ENCODE results near the gene SMURF2. TPM values are rescaled to one million over a fixed set of nuclear protein-coding genes. Genes with fewer than 3 reads are reported as not detected.

The SMURF2 gene
- polyA plus RNA-seq, 1 donor from 2014 or later: 55.2 TPM

DNA sequence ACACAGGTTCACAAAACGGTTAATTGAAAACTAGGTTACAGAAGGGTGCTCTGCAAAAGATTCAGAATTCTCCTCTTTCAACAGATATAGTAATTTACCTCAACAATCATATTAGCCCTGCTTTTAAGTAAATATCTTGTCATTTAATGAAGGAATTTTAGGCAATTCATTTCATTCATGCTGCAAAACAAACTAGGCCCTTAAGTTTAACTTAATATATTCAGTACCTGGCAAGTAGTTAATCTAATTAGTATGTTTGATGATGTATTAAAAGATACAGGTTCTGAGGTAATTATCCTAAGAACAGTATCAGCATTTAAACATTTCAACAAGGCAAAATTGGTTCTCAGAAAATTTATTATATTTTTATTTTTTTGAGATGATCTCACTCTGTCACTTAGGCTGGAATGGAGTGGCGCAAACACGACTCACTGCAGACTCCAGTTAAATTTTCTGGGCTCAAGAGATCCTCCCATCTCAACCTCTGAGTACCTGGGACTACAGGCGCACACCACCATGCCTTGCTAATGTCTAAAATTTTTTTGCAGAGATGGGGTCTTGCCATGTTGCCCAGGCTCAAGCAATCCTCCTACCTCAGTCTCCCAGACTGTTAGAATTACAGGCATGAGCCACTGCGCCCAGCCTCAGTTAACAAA lies 44.9 kb downstream of the SMURF2 start:
- no peaks in the 10 kb centered on the region for H3K9me3 ChIP-seq (ENCODE audit: low read length)
- H3F3A ChIP-seq (ENCODE audit: insufficient read depth, low read length, poor library complexity, severe bottlenecking): no peaks in the 10 kb centered on the region
- peaks cover 27% of the 10 kb centered on the region for H3K79me2 ChIP-seq (replicated peaks; ENCODE audit: insufficient read depth, low read length)
- no peak overlapping the region for H3K4me2 ChIP-seq (ENCODE audit: low read length)
- H3K4me3 ChIP-seq (ENCODE audit: low read length): no peak overlapping the region
- no peaks in the 10 kb centered on the region for H4K20me1 ChIP-seq (ENCODE audit: insufficient read depth)
- H3K9me2 ChIP-seq (ENCODE audit: insufficient read depth, low read length): no peaks in the 10 kb centered on the region
- H3K27ac ChIP-seq (ENCODE audit: low read length): no peak overlapping the region
- TF ChIP-seq TAF1 (IDR thresholded peaks at IDR 0.05; ENCODE audit: low read depth): no peak
- no peak for TF ChIP-seq SMC3 (conservative IDR thresholded peaks at IDR 0.05; ENCODE audit: poor library complexity)
- H3K9ac ChIP-seq (ENCODE audit: low read length): no peak overlapping the region
- no peak overlapping the region for H2AFZ ChIP-seq (ENCODE audit: low read depth, low read length)
- H3K27me3 ChIP-seq (ENCODE audit: insufficient read depth, low read depth, low read length): no peaks in the 10 kb centered on the region
- no peaks in the 10 kb centered on the region for H3K36me3 ChIP-seq (ENCODE audit: insufficient read depth, low read length)

DNA sequence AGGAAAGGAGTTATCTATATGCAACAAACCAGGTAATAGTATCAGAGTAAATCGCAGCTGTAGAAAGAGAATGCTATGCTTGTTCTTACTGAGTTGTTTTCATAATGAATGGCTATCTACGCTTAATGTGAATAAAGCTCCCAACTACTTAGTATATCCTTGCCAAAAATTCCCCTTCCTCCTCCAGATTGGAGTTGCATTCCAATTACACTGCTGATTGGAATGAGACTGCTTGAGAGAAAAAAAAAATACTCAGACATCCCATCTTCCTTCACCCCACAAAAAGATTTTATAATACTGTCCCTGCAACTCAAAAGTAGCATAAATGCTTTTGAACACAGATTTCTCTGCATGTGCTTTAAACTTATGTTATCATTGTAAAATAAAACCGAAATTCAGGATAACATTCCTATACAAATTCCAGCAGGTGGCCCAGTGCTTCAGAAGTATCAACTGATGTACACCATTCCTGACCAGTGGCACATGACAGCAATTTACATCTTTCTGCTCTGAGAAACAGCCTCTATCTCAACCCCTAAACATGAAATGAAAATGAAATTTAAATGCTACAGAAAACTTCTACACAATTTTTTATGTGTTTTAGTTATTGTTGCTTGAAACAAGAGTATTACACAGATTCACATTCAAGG lies 47.0 kb downstream of the SMURF2 start:
- H3F3A ChIP-seq (ENCODE audit: insufficient read depth, low read length, poor library complexity, severe bottlenecking): peaks cover 6% of the 10 kb centered on the region
- no peaks in the 10 kb centered on the region for H3K27me3 ChIP-seq (ENCODE audit: insufficient read depth, low read depth, low read length)
- no peak overlapping the region for H2AFZ ChIP-seq (ENCODE audit: low read depth, low read length)
- H4K20me1 ChIP-seq (ENCODE audit: insufficient read depth): no peaks in the 10 kb centered on the region
- H3K9me3 ChIP-seq (ENCODE audit: low read length): no peaks in the 10 kb centered on the region
- no peak overlapping the region for H3K4me3 ChIP-seq (ENCODE audit: low read length)
- H3K36me3 ChIP-seq (ENCODE audit: insufficient read depth, low read length): no peaks in the 10 kb centered on the region
- no peak for TF ChIP-seq MXI1 (conservative IDR thresholded peaks at IDR 0.05; ENCODE audit: poor library complexity, severe bottlenecking)
- TF ChIP-seq EZH2 (IDR thresholded peaks at IDR 0.05; ENCODE audit: borderline replicate concordance, insufficient read depth, low read length, poor library complexity, severe bottlenecking): no peak
- TF ChIP-seq SMC3 (conservative IDR thresholded peaks at IDR 0.05; ENCODE audit: poor library complexity): no peak
- TF ChIP-seq, protein P1, sequence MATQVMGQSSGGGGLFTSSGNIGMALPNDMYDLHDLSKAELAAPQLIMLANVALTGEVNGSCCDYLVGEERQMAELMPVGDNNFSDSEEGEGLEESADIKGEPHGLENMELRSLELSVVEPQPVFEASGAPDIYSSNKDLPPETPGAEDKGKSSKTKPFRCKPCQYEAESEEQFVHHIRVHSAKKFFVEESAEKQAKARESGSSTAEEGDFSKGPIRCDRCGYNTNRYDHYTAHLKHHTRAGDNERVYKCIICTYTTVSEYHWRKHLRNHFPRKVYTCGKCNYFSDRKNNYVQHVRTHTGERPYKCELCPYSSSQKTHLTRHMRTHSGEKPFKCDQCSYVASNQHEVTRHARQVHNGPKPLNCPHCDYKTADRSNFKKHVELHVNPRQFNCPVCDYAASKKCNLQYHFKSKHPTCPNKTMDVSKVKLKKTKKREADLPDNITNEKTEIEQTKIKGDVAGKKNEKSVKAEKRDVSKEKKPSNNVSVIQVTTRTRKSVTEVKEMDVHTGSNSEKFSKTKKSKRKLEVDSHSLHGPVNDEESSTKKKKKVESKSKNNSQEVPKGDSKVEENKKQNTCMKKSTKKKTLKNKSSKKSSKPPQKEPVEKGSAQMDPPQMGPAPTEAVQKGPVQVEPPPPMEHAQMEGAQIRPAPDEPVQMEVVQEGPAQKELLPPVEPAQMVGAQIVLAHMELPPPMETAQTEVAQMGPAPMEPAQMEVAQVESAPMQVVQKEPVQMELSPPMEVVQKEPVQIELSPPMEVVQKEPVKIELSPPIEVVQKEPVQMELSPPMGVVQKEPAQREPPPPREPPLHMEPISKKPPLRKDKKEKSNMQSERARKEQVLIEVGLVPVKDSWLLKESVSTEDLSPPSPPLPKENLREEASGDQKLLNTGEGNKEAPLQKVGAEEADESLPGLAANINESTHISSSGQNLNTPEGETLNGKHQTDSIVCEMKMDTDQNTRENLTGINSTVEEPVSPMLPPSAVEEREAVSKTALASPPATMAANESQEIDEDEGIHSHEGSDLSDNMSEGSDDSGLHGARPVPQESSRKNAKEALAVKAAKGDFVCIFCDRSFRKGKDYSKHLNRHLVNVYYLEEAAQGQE (IDR thresholded peaks at IDR 0.05; ENCODE audit: borderline replicate concordance): no peak
- TF ChIP-seq POLR2AphosphoS5 (IDR thresholded peaks at IDR 0.05): no peak
- TF ChIP-seq TAF1 (IDR thresholded peaks at IDR 0.05; ENCODE audit: low read depth): no peak
- H3K27ac ChIP-seq (ENCODE audit: low read length): peak overlapping the region; percentile 69
- H3K9me2 ChIP-seq (ENCODE audit: insufficient read depth, low read length): no peaks in the 10 kb centered on the region
- H3K79me2 ChIP-seq (replicated peaks; ENCODE audit: insufficient read depth, low read length): peaks cover 34% of the 10 kb centered on the region
- H3K9ac ChIP-seq (ENCODE audit: low read length): no peak overlapping the region
- no peak overlapping the region for H3K4me2 ChIP-seq (ENCODE audit: low read length)

DNA sequence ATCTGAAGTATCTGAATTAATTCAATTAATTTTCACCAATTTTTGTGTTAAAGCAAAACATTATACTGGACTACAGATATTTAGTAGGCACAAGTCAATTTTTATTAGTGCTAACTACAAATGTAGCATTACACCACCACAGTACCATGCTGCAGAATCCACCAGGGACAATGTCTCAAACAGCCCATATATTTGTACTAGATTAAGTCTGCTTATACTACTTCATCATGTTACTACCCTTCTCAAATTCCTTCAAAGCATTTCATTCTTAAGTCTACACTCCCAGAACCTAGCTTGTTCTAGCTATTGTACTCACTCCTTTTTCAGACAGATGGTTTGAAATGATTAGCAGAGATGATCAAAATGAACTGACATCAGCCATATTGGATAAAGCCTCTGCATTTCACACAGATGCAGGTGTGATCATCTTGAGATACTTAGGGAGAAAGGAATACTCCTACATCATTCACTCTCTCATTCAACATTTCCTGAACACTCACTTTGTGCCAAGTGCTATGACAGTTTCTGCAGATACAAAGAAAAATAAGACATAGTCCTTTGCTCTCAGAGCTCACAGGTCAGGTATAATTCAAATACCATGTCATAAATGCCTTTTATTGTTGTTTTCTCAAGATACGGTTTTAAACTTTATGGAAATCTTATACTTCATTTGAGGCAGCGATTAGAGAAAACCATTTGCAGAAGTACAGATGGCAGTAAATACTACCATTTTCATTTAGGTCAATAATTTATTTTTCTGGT lies 47.7 kb downstream of the SMURF2 start:
- H2AFZ ChIP-seq (ENCODE audit: low read depth, low read length): no peak overlapping the region
- H3K4me3 ChIP-seq (ENCODE audit: low read length): peak overlapping the region; percentile 2
- no peaks in the 10 kb centered on the region for H3K36me3 ChIP-seq (ENCODE audit: insufficient read depth, low read length)
- H3K27me3 ChIP-seq (ENCODE audit: insufficient read depth, low read depth, low read length): no peaks in the 10 kb centered on the region
- H4K20me1 ChIP-seq (ENCODE audit: insufficient read depth): no peaks in the 10 kb centered on the region
- peaks cover 35% of the 10 kb centered on the region for H3K79me2 ChIP-seq (replicated peaks; ENCODE audit: insufficient read depth, low read length)
- no peaks in the 10 kb centered on the region for H3K9me3 ChIP-seq (ENCODE audit: low read length)
- no peaks in the 10 kb centered on the region for H3K9me2 ChIP-seq (ENCODE audit: insufficient read depth, low read length)
- no peak overlapping the region for H3K4me2 ChIP-seq (ENCODE audit: low read length)
- peak overlapping the region; percentile 69 for H3K27ac ChIP-seq (ENCODE audit: low read length)
- peak overlapping the region; percentile 8 for H3K9ac ChIP-seq (ENCODE audit: low read length)
- peaks cover 6% of the 10 kb centered on the region for H3F3A ChIP-seq (ENCODE audit: insufficient read depth, low read length, poor library complexity, severe bottlenecking)
- TF ChIP-seq, protein P1 (IDR thresholded peaks at IDR 0.05; ENCODE audit: borderline replicate concordance): no peak
- no peak for TF ChIP-seq EP300 (conservative IDR thresholded peaks at IDR 0.05; ENCODE audit: poor library complexity, severe bottlenecking)
- TF ChIP-seq POLR2AphosphoS5 (IDR thresholded peaks at IDR 0.05): peak; percentile 15
- TF ChIP-seq SMC3 (conservative IDR thresholded peaks at IDR 0.05; ENCODE audit: poor library complexity): no peak

Data from neural cell (in vitro differentiated cells).